GM23338 (cell line): ENCODE data around the gene EEPD1. TPM values are rescaled to one million over a fixed set of nuclear protein-coding genes. Genes with fewer than 3 reads are reported as not detected.

Experiments used
- ATAC-seq: fragments of 200-7000 bp; cut with Tn5 transposase; 3 replicates; pipeline ENCODE4 v1.9.1; 2020
- DNase-seq: peaks from one replicate; pipeline ENCODE4 v3.0.0-alpha.2; 2015; ENCODE audit warnings: low spot score
- H2AFZ ChIP-seq: fragments of 200-600 bp; sonication (generic); 2 replicates; pipeline ENCODE4 v1.8.0; 2016; ENCODE audit warnings: antibody characterized with exemption, mild to moderate bottlenecking, moderate library complexity
- H3F3A ChIP-seq: fragments of 200-600 bp; sonication (generic); replicated peaks from 2 replicates; pipeline ENCODE4 v1.8.0; 2017; ENCODE audit warnings: antibody characterized with exemption, mixed run types, low read depth
- H3K27ac ChIP-seq: fragments of 200-600 bp; sonication (generic); 2 replicates; pipeline ENCODE4 v1.6.1; 2016; ENCODE audit warnings: low read depth
- H3K27me3 ChIP-seq: fragments of 200-600 bp; sonication (generic); 2 replicates; pipeline ENCODE4 v1.8.0; 2016; ENCODE audit warnings: mild to moderate bottlenecking, mixed run types, moderate library complexity; ENCODE audit not compliant: insufficient read depth
- H3K36me3 ChIP-seq: fragments of 200-600 bp; sonication (generic); 2 replicates; pipeline ENCODE4 v1.8.0; 2016; ENCODE audit warnings: mild to moderate bottlenecking; ENCODE audit not compliant: insufficient read depth
- H3K4me1 ChIP-seq: fragments of 200-600 bp; sonication (generic); 2 replicates; pipeline ENCODE4 v1.8.0; 2016; ENCODE audit warnings: mild to moderate bottlenecking, moderate library complexity; ENCODE audit not compliant: insufficient read depth
- H3K4me2 ChIP-seq: fragments of 200-600 bp; sonication (generic); 2 replicates; pipeline ENCODE4 v1.7.1; 2017; ENCODE audit warnings: mixed run types
- H3K4me3 ChIP-seq: fragments of 200-600 bp; sonication (generic); 2 replicates; pipeline ENCODE4 v1.6.1; 2016; ENCODE audit warnings: mixed run types
- H3K79me2 ChIP-seq: fragments of 200-600 bp; sonication (generic); replicated peaks from 2 replicates; pipeline ENCODE4 v1.8.0; 2017; ENCODE audit warnings: mild to moderate bottlenecking; ENCODE audit not compliant: insufficient read depth
- H3K9me2 ChIP-seq: fragments of 200-600 bp; sonication (generic); 2 replicates; pipeline ENCODE4 v1.8.0; 2017; ENCODE audit not compliant: insufficient read depth
- H4K20me1 ChIP-seq: fragments of 200-600 bp; sonication (generic); replicated peaks from 2 replicates; pipeline ENCODE4 v1.8.0; 2017; ENCODE audit warnings: mild to moderate bottlenecking; ENCODE audit not compliant: insufficient read depth
- H3K27ac Mint-ChIP-seq: 2 replicates; pipeline ENCODE4 v1.8.0; 2020; ENCODE audit warnings: inconsistent platforms, mild to moderate bottlenecking, moderate library complexity, mixed read lengths
- H3K27me3 Mint-ChIP-seq: 3 replicates; pipeline ENCODE4 v1.8.0; 2022; ENCODE audit warnings: low read depth, mild to moderate bottlenecking, moderate library complexity, mixed read lengths, inconsistent platforms; ENCODE audit not compliant: insufficient read depth, poor library complexity
- H3K36me3 Mint-ChIP-seq: 3 replicates; pipeline ENCODE4 v1.8.0; 2021; ENCODE audit warnings: low read depth, mild to moderate bottlenecking, inconsistent platforms, moderate library complexity, mixed read lengths
- H3K4me1 Mint-ChIP-seq: 3 replicates; pipeline ENCODE4 v1.8.0; 2020; ENCODE audit warnings: mild to moderate bottlenecking, inconsistent platforms, mixed read lengths
- H3K4me3 Mint-ChIP-seq: 3 replicates; pipeline ENCODE4 v1.8.0; 2021; ENCODE audit warnings: moderate library complexity, mild to moderate bottlenecking, inconsistent platforms, mixed read lengths
- H3K9me3 Mint-ChIP-seq: 3 replicates; pipeline ENCODE4 v1.8.0; 2020; ENCODE audit warnings: moderate library complexity, mild to moderate bottlenecking, inconsistent platforms, mixed read lengths
- CREB1 ChIP-seq: fragments of 250-450 bp; sonication (Bioruptor Pico); IDR thresholded peaks from 2 replicates; pipeline ENCODE4 v1.5.0; 2020; ENCODE audit warnings: low read depth, mild to moderate bottlenecking, moderate library complexity
- CTCF ChIP-seq, 2 experiments: fragments of 200-600 bp in 1 of 2; sonication (generic) in 1 of 2; conservative IDR thresholded peaks; 2 replicates each; pipeline versions ENCODE4 v1.5.1 to v1.6.1; 2016 to 2017; ENCODE audit warnings: antibody characterized with exemption in 2 of 2, low read depth in 2 of 2, mild to moderate bottlenecking in 2 of 2, moderate library complexity in 1 of 2
- EZH2 ChIP-seq: fragments of 200-600 bp; sonication (generic); IDR thresholded peaks from one replicate; pipeline ENCODE4 v1.8.0; 2017; ENCODE audit warnings: antibody characterized with exemption, mild to moderate bottlenecking, low read depth; ENCODE audit not compliant: unreplicated experiment
- EZH2phosphoT487 ChIP-seq: fragments of 200-600 bp; sonication (generic); IDR thresholded peaks from one replicate; pipeline ENCODE4 v1.8.1; 2018; ENCODE audit warnings: antibody characterized with exemption; ENCODE audit not compliant: unreplicated experiment
- JUNB ChIP-seq: IDR thresholded peaks from one replicate; pipeline ENCODE4 v1.6.1; 2016; ENCODE audit warnings: antibody characterized with exemption; ENCODE audit not compliant: unreplicated experiment
- POLR2AphosphoS5 ChIP-seq: IDR thresholded peaks from 2 replicates; pipeline ENCODE4 v1.6.1; 2016; ENCODE audit warnings: antibody characterized with exemption, low read depth
- STAT1 ChIP-seq: IDR thresholded peaks from one replicate; pipeline ENCODE4 v1.6.1; 2016; ENCODE audit warnings: antibody characterized with exemption; ENCODE audit not compliant: unreplicated experiment
- ZNF114 ChIP-seq: fragments of 250-450 bp; sonication (Bioruptor Pico); IDR thresholded peaks from 2 replicates; pipeline ENCODE4 v1.5.0; 2020; ENCODE audit warnings: mild to moderate bottlenecking, moderate library complexity
- ZNF331 ChIP-seq: fragments of 250-450 bp; sonication (Bioruptor Pico); IDR thresholded peaks from 2 replicates; pipeline ENCODE4 v1.5.0; 2020; ENCODE audit warnings: low read depth, mild to moderate bottlenecking, moderate library complexity
- ZNF462 ChIP-seq: fragments of 250-450 bp; sonication (Bioruptor Pico); IDR thresholded peaks from 2 replicates; pipeline ENCODE4 v1.5.0; 2020; ENCODE audit warnings: mild to moderate bottlenecking, moderate library complexity
- polyA plus RNA-seq: library from polyadenylated mRNA; unstranded; fragments of >200 nt; fragmentation: Nextera tagmentation; extraction: Ambion mirVana; gene quantifications from 2 replicates; pipeline ENCODE4 v1.2.1, GENCODE V29; 2016
- total RNA-seq: library from RNA; depleted of rRNA; stranded (reverse); fragments of >200 nt; shearing (Covaris generic); gene quantifications from 2 replicates; pipeline ENCODE4 v1.2.3, GENCODE V29; 2014

EEPD1 gene
- total and polyA plus RNA-seq, 2 experiments from 2014 or later: 4.1 to 17.1 TPM

DNA sequence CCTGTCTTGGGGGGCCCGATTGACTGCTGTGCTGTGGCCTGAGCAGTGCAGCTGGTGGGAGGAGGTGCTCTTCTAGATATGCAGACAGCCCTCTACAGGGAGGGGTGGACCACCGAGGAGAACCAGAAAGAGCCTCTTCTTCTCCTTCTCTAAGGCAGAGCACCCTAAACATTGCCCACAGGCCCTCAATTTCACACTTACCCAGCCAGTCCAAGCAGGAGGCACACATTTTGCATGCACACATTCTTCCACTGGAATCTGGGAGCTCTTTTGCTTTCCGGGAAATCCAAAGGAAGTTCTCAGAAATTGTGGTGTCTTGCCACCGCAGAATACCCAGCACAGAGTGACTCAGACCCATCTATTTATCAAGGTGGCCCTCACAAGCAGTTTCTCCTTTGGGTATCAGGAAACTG lies 45.8 kb downstream of the EEPD1 start:
- Mint-ChIP-seq H3K9me3 (peaks cover 16% of the 10 kb centered on the region), H3K27me3 (no peaks in the 10 kb centered on the region), H3K4me3 (no peak overlapping the region), H3K36me3 (peaks cover 29% of the 10 kb centered on the region), H3K27ac (no peak overlapping the region), H3K4me1 (peaks cover 18% of the 10 kb centered on the region)
- Histone ChIP-seq H3K79me2 (no peaks in the 10 kb centered on the region), H3K27ac (no peak overlapping the region), H3K4me1 (no peaks in the 10 kb centered on the region), H3K4me2 (no peak overlapping the region), H3K27me3 (no peaks in the 10 kb centered on the region), H2AFZ (no peak overlapping the region), H4K20me1 (no peaks in the 10 kb centered on the region), H3F3A (no peaks in the 10 kb centered on the region), H3K36me3 (no peaks in the 10 kb centered on the region), H3K9me2 (no peaks in the 10 kb centered on the region), H3K4me3 (no peak overlapping the region)
- ATAC-seq: no peak
- no peak for DNase-seq
- TF ChIP-seq CTCF (conservative IDR thresholded peaks at IDR 0.05; ENCODE audit: low read depth in 2 of 2): no peak

DNA sequence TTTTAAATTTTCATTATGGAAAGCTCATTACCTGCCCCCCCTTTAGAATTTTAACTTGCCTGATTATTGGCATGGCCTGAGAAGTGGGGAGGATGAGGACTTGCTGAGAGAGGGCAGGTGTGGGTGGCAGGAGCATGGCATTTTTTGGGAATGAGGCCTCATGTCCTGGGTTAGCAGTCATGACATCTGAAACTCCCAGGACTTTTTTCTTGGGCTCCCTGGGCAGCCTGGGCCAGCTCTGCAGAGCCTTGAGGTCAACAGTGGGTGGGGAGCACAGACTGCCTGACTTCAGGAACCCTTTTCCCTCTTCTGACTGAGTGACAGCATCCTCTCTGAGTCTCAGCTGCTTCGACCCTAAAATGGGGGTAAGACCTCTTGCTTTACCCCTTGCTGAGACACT lies 46.3 kb downstream of the EEPD1 start:
- no peaks in the 10 kb centered on the region for H3K4me1 ChIP-seq
- no peak overlapping the region for H2AFZ ChIP-seq
- no peaks in the 10 kb centered on the region for H3K9me2 ChIP-seq
- no peak overlapping the region for H3K4me3 ChIP-seq
- no peaks in the 10 kb centered on the region for H4K20me1 ChIP-seq
- H3F3A ChIP-seq: no peaks in the 10 kb centered on the region
- no peaks in the 10 kb centered on the region for H3K27me3 Mint-ChIP-seq
- no peak for DNase-seq
- ATAC-seq: no peak
- no peak overlapping the region for H3K4me2 ChIP-seq
- H3K27ac Mint-ChIP-seq: no peak overlapping the region
- no peaks in the 10 kb centered on the region for H3K27me3 ChIP-seq
- peaks cover 16% of the 10 kb centered on the region for H3K9me3 Mint-ChIP-seq
- no peak overlapping the region for H3K4me3 Mint-ChIP-seq
- H3K27ac ChIP-seq: no peak overlapping the region
- no peaks in the 10 kb centered on the region for H3K79me2 ChIP-seq
- peaks cover 25% of the 10 kb centered on the region for H3K36me3 Mint-ChIP-seq
- peaks cover 18% of the 10 kb centered on the region for H3K4me1 Mint-ChIP-seq
- H3K36me3 ChIP-seq: no peaks in the 10 kb centered on the region
- TF ChIP-seq EZH2phosphoT487: no peak
- TF ChIP-seq STAT1: no peak
- no peak for TF ChIP-seq ZNF462
- no peak for TF ChIP-seq CTCF (conservative IDR thresholded peaks at IDR 0.05; ENCODE audit: low read depth in 2 of 2)
- TF ChIP-seq JUNB: no peak
- no peak for TF ChIP-seq ZNF114 (CRISPR knock-in tag)
- TF ChIP-seq EZH2: no peak
- no peak for TF ChIP-seq CREB1 (CRISPR knock-in tag)
- no peak for TF ChIP-seq POLR2AphosphoS5
- TF ChIP-seq ZNF331 (CRISPR knock-in tag): no peak
